Glutamatergic neuron (in vitro differentiated cells): ENCODE results near the gene SEC61A1. TPM values are rescaled to one million over a fixed set of nuclear protein-coding genes. Genes with fewer than 3 reads are reported as not detected.

Experiments
- DNase-seq: peaks from one replicate; pipeline ENCODE4 v3.0.0; 2022
- H3K27ac Mint-ChIP-seq: one replicate; pipeline ENCODE4 v1.8.0; 2020; ENCODE audit warnings: mild to moderate bottlenecking, mixed read lengths, inconsistent platforms; ENCODE audit not compliant: unreplicated experiment
- H3K27me3 Mint-ChIP-seq: one replicate; pipeline ENCODE4 v1.8.0; 2020; ENCODE audit warnings: mild to moderate bottlenecking, moderate library complexity, mixed read lengths, inconsistent platforms; ENCODE audit not compliant: unreplicated experiment
- H3K36me3 Mint-ChIP-seq: one replicate; pipeline ENCODE4 v1.8.0; 2020; ENCODE audit warnings: mild to moderate bottlenecking, mixed read lengths, inconsistent platforms; ENCODE audit not compliant: unreplicated experiment
- H3K4me1 Mint-ChIP-seq: one replicate; pipeline ENCODE4 v1.8.0; 2020; ENCODE audit warnings: mild to moderate bottlenecking, low read depth, mixed read lengths, inconsistent platforms; ENCODE audit not compliant: unreplicated experiment
- H3K4me3 Mint-ChIP-seq: one replicate; pipeline ENCODE4 v1.8.0; 2020; ENCODE audit warnings: mild to moderate bottlenecking, mixed read lengths, inconsistent platforms; ENCODE audit not compliant: unreplicated experiment
- H3K9me3 Mint-ChIP-seq: one replicate; pipeline ENCODE4 v1.8.0; 2020; ENCODE audit warnings: mild to moderate bottlenecking, moderate library complexity, mixed read lengths, inconsistent platforms; ENCODE audit not compliant: unreplicated experiment
- total RNA-seq: library from RNA; stranded (reverse); fragmentation: NEBNext Ultra II Directional; extraction: Animal tissue kit (Norgen Biotek cat#: 25700); gene quantifications from one replicate; pipeline ENCODE4 v1.2.1, GENCODE V29; 2021; ENCODE audit not compliant: unreplicated experiment
- TF ChIP-seq, protein P1 (sequence below): fragments of 200-600 bp; sonication (generic); IDR thresholded peaks from one replicate; pipeline ENCODE4 v1.5.0; 2021; ENCODE audit not compliant: partially characterized antibody, unreplicated experiment

Gene SEC61A1
- total RNA-seq, 1 donor from 2014 or later, result 201 TPM

- Mint-ChIP-seq H3K36me3 (no peaks in the 10 kb centered on the region), H3K4me3 (no peak overlapping the region), H3K27me3 (peaks cover 4% of the 10 kb centered on the region), H3K9me3 (peaks cover 3% of the 10 kb centered on the region), H3K4me1 (peaks cover 4% of the 10 kb centered on the region), H3K27ac (no peak overlapping the region)
- DNase-seq, result no peak
- TF ChIP-seq, protein P1, sequence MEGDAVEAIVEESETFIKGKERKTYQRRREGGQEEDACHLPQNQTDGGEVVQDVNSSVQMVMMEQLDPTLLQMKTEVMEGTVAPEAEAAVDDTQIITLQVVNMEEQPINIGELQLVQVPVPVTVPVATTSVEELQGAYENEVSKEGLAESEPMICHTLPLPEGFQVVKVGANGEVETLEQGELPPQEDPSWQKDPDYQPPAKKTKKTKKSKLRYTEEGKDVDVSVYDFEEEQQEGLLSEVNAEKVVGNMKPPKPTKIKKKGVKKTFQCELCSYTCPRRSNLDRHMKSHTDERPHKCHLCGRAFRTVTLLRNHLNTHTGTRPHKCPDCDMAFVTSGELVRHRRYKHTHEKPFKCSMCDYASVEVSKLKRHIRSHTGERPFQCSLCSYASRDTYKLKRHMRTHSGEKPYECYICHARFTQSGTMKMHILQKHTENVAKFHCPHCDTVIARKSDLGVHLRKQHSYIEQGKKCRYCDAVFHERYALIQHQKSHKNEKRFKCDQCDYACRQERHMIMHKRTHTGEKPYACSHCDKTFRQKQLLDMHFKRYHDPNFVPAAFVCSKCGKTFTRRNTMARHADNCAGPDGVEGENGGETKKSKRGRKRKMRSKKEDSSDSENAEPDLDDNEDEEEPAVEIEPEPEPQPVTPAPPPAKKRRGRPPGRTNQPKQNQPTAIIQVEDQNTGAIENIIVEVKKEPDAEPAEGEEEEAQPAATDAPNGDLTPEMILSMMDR, result no peak
Measured at GRCh38 chr3:128079823-128080222, 27.6 kb downstream of the SEC61A1 start.

- Mint-ChIP-seq H3K36me3 (no peaks in the 10 kb centered on the region), H3K27ac (no peak overlapping the region), H3K4me1 (peaks cover 4% of the 10 kb centered on the region)
Measured at GRCh38 chr3:128080323-128081080, 28.3 kb downstream of the SEC61A1 start.

DNA sequence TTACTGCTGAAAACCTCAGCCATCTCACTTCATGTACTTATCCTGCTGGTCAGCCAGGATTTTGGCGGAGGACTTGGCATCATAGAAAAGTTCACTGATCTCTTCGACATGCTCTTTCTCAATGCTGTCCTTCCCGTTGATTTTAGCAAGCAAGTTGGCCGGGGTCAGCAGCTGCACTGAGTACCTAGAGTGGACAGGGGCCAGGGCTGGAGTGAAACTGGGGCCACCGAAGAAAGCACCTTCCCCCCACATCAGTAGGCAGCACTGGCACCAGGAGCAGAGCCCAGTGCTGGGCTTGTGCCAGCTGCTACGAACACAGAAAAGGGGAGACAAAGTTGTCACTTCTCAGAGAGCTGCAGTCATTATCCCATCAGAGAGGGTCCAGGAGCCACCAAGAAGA, 29.0 kb downstream of the SEC61A1 start:
- TF ChIP-seq, protein P1, result no peak
- Mint-ChIP-seq H3K27me3 (peaks cover 4% of the 10 kb centered on the region), H3K4me1 (peaks cover 4% of the 10 kb centered on the region), H3K9me3 (peaks cover 4% of the 10 kb centered on the region), H3K27ac (no peak overlapping the region), H3K36me3 (no peaks in the 10 kb centered on the region), H3K4me3 (no peak overlapping the region)
- DNase-seq, result no peak

More at GRCh38 chr3:128080323-128081080, 28.3 kb downstream of the SEC61A1 start:
- TF ChIP-seq, protein P1, result no peak
- H3K27me3 Mint-ChIP-seq, result peaks cover 4% of the 10 kb centered on the region
- H3K9me3 Mint-ChIP-seq, result peaks cover 3% of the 10 kb centered on the region
- no peak for DNase-seq
- H3K4me3 Mint-ChIP-seq, result no peak overlapping the region

DNA sequence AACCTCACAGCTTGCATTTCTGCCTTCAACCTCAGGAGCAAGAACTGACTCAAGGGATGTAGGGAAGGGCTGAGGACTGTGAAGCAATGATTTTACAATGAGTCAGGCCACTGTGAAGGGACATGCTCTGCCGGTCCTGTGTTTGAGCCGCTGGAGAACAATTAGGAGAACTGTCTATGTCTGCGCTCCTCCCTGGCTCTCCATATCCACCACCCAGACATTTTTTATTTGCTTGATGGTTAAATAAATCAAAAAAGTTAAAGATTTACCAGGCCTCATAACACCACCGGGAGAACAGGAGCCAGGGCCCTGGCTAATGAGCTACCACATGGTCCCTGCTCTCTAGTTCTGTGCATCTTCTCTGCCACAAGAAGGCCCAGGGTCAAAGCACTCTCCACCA, 29.6 kb downstream of the SEC61A1 start:
- no peaks in the 10 kb centered on the region for H3K36me3 Mint-ChIP-seq
- no peak overlapping the region for H3K4me3 Mint-ChIP-seq
- TF ChIP-seq, protein P1, result no peak
- DNase-seq, result no peak
- no peak overlapping the region for H3K27ac Mint-ChIP-seq
- H3K4me1 Mint-ChIP-seq, result peaks cover 4% of the 10 kb centered on the region
- H3K27me3 Mint-ChIP-seq, result peaks cover 3% of the 10 kb centered on the region
- H3K9me3 Mint-ChIP-seq, result peaks cover 4% of the 10 kb centered on the region

DNA sequence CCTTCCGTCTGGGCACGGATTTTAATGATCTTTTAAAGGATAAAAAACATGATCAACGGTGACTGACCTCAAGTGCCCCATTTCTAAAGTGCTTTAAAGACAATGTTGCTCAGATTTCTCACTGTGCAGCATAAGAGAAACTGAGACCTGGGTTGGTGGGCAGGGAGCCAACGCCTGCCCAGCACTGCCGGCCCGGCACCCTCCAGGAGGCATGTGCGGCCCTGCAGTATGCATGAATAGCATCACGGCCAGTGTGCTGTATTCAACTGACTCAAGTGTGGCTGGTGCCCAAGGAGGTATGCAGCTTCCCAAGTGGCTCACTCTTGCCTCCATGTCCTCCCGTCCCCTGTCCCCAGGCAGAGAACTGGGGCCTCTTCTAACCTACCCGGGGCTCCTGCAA, 30.3 kb downstream of the SEC61A1 start:
- H3K27me3 Mint-ChIP-seq, result peaks cover 3% of the 10 kb centered on the region
- TF ChIP-seq, protein P1, result no peak
- H3K4me3 Mint-ChIP-seq, result no peak overlapping the region
- no peak for DNase-seq
- no peaks in the 10 kb centered on the region for H3K36me3 Mint-ChIP-seq
- peaks cover 6% of the 10 kb centered on the region for H3K9me3 Mint-ChIP-seq
- peaks cover 4% of the 10 kb centered on the region for H3K4me1 Mint-ChIP-seq
- no peak overlapping the region for H3K27ac Mint-ChIP-seq
